Panc1 (cell line): ENCODE measurements around the gene RABL2A.

Experiments used
- POLR2AphosphoS5 ChIP-seq: IDR thresholded peaks from 2 replicates; pipeline ENCODE4 v1.6.1; 2012; ENCODE audit warnings: mild to moderate bottlenecking, low read depth, low read length, moderate library complexity
- SIN3A ChIP-seq: IDR thresholded peaks from 2 replicates; pipeline ENCODE4 v1.6.1; 2012; ENCODE audit warnings: low read depth, mild to moderate bottlenecking, low read length, moderate library complexity, borderline replicate concordance; ENCODE audit not compliant: insufficient read depth
- TF ChIP-seq, protein P1 (sequence below): fragments of 450-650 bp; IDR thresholded peaks from 2 replicates; pipeline ENCODE4 v1.5.1; 2017; ENCODE audit warnings: mild to moderate bottlenecking
- TF ChIP-seq, protein P2 (sequence below), 2 experiments: IDR thresholded peaks; 2 replicates each; pipeline ENCODE4 v1.6.1; 2011 to 2012; ENCODE audit warnings: low read depth in 2 of 2, control low read depth in 1 of 2, low read length in 1 of 2, mild to moderate bottlenecking in 1 of 2, moderate library complexity in 1 of 2; ENCODE audit not compliant: insufficient read depth in 1 of 2

DNA sequence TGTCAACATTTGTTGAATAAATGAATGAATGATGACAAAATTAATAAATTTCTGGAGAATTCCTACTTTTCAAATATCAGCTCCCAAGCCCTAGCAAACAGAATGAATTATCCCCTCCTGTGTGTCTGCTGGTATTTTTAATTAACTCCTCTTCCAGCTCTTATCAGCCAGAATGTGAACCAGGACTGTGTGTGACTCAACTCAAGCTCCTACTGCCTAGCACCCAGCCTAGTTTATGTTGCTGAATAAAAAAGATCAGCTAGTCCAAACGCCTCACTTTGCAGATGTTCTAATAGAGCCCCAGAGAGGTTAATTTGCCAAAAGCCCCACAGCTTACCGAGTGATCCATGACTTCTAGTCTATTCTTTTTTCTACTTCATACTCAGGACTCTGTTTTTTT is 50.3 kb downstream of the RABL2A start:
- TF ChIP-seq, protein P1, sequence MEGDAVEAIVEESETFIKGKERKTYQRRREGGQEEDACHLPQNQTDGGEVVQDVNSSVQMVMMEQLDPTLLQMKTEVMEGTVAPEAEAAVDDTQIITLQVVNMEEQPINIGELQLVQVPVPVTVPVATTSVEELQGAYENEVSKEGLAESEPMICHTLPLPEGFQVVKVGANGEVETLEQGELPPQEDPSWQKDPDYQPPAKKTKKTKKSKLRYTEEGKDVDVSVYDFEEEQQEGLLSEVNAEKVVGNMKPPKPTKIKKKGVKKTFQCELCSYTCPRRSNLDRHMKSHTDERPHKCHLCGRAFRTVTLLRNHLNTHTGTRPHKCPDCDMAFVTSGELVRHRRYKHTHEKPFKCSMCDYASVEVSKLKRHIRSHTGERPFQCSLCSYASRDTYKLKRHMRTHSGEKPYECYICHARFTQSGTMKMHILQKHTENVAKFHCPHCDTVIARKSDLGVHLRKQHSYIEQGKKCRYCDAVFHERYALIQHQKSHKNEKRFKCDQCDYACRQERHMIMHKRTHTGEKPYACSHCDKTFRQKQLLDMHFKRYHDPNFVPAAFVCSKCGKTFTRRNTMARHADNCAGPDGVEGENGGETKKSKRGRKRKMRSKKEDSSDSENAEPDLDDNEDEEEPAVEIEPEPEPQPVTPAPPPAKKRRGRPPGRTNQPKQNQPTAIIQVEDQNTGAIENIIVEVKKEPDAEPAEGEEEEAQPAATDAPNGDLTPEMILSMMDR = no peak
- TF ChIP-seq POLR2AphosphoS5 = no peak
- TF ChIP-seq, protein P2, sequence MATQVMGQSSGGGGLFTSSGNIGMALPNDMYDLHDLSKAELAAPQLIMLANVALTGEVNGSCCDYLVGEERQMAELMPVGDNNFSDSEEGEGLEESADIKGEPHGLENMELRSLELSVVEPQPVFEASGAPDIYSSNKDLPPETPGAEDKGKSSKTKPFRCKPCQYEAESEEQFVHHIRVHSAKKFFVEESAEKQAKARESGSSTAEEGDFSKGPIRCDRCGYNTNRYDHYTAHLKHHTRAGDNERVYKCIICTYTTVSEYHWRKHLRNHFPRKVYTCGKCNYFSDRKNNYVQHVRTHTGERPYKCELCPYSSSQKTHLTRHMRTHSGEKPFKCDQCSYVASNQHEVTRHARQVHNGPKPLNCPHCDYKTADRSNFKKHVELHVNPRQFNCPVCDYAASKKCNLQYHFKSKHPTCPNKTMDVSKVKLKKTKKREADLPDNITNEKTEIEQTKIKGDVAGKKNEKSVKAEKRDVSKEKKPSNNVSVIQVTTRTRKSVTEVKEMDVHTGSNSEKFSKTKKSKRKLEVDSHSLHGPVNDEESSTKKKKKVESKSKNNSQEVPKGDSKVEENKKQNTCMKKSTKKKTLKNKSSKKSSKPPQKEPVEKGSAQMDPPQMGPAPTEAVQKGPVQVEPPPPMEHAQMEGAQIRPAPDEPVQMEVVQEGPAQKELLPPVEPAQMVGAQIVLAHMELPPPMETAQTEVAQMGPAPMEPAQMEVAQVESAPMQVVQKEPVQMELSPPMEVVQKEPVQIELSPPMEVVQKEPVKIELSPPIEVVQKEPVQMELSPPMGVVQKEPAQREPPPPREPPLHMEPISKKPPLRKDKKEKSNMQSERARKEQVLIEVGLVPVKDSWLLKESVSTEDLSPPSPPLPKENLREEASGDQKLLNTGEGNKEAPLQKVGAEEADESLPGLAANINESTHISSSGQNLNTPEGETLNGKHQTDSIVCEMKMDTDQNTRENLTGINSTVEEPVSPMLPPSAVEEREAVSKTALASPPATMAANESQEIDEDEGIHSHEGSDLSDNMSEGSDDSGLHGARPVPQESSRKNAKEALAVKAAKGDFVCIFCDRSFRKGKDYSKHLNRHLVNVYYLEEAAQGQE (IDR thresholded peaks at IDR 0.05; ENCODE audit: insufficient read depth in 1 of 2, low read depth in 2 of 2, low read length in 1 of 2) = no peak
- TF ChIP-seq SIN3A = no peak
